Measurements from ENCODE around the gene IL17C.

DNA sequence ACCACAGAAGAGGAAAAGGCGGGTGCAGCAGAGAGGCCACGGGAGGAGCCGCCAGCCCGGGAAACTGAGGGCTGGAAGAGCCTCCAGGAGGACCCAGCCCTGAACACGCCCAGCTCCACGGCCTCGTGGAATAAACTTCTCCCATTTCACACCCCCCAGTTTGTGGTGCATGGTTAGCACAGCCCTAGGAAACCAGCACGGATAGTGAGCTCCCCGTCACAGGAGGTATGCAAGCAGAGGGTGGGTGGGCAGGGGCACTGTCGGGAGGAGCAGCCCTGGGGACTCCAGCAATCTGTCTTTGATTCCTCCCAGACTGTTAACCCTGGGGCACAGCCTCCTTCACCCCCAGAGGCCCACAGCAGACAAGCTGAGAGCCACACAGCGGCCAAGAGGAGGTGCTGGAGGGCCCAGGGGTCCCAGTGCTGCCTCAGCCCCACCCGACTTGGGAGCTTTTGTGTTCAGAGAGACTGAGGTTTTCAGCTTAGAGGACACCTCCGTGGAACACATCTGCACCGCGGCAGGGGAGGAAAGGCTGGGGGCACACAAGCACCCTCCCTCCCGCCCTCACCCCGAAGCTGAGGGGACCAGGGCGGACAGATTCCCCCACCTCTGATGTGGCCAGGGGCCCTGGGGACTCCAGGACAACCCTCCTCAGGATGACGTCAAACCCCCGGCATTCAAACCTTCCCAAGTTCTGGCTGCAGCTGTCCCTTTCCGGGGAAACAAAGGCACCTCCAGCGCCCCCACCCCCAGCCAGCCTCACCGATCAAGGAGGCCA lies 1.7 kb upstream of the IL17C start:
- TF ChIP-seq, protein P1, sequence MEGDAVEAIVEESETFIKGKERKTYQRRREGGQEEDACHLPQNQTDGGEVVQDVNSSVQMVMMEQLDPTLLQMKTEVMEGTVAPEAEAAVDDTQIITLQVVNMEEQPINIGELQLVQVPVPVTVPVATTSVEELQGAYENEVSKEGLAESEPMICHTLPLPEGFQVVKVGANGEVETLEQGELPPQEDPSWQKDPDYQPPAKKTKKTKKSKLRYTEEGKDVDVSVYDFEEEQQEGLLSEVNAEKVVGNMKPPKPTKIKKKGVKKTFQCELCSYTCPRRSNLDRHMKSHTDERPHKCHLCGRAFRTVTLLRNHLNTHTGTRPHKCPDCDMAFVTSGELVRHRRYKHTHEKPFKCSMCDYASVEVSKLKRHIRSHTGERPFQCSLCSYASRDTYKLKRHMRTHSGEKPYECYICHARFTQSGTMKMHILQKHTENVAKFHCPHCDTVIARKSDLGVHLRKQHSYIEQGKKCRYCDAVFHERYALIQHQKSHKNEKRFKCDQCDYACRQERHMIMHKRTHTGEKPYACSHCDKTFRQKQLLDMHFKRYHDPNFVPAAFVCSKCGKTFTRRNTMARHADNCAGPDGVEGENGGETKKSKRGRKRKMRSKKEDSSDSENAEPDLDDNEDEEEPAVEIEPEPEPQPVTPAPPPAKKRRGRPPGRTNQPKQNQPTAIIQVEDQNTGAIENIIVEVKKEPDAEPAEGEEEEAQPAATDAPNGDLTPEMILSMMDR (IDR thresholded peaks at IDR 0.05) = no peak
- no peak for TF ChIP-seq ZFX (IDR thresholded peaks at IDR 0.05; ENCODE audit: borderline replicate concordance)

Measured in 22Rv1 (cell line).